Fibroblast of lung (primary cell): ENCODE data around the gene NEURL1B.

Experiments used
- CTCF ChIP-seq, 2 donors: IDR thresholded peaks in 1 of 2; conservative IDR thresholded peaks in 1 of 2; 1 replicate in 1 of 2; 2 replicates in 1 of 2; pipeline ENCODE4 v1.5.1; 2011 to 2012; ENCODE audit warnings: low read length in 2 of 2, control low read depth in 1 of 2, inconsistent platforms in 1 of 2, low read depth in 1 of 2, mild to moderate bottlenecking in 1 of 2
- EZH2 ChIP-seq: IDR thresholded peaks from 2 replicates; pipeline ENCODE4 v1.5.1; 2012; ENCODE audit warnings: low read length, control low read depth, mild to moderate bottlenecking; ENCODE audit errors: missing control alignments

- no peak for TF ChIP-seq CTCF (conservative IDR thresholded peaks at IDR 0.05 in 1 of 2, IDR thresholded peaks at IDR 0.05 in 1 of 2; ENCODE audit: low read depth in 1 of 2, low read length in 2 of 2)
- TF ChIP-seq EZH2: no peak
Measured at GRCh38 chr5:172692451-172692850, 51.4 kb downstream of the NEURL1B start.
